A673 (cell line): Measurements from ENCODE around the gene NOS3. TPM values are rescaled to one million over a fixed set of nuclear protein-coding genes. Genes with fewer than 3 reads are reported as not detected.

ENCODE experiments used
- BruUV-seq: library from RNA; stranded (reverse); fragments of 400-500 nt; replicated peaks from 2 replicates; lab custom pipeline; 2021; lab: Mats Ljungman, UMichigan
- CTCF ChIA-PET: fragments of 300-600 bp; sonication (Branson Sonifier 250); formaldehyde crosslinking; loops from one replicate; lab custom pipeline; 2022; ENCODE audit warnings: antibody characterized with exemption; lab: Charles Lee
- POLR2A ChIA-PET: fragments of 300-600 bp; sonication (Branson Sonifier 250); formaldehyde crosslinking; loops from one replicate; lab custom pipeline; 2022; ENCODE audit warnings: antibody characterized with exemption; ENCODE audit not compliant: low non-redundant PET; lab: Charles Lee
- DNase-seq: peaks from one replicate; pipeline ENCODE4 v3.0.0-alpha.2; 2015; ENCODE audit warnings: low spot score
- H3K27ac ChIP-seq: fragments of 200-600 bp; sonication (generic); 2 replicates; pipeline ENCODE4 v1.5.1; 2016; ENCODE audit warnings: mixed run types, low read depth, mild to moderate bottlenecking, mixed read lengths, antibody characterized with exemption, low read length; ENCODE audit not compliant: poor library complexity, severe bottlenecking
- H3K27me3 ChIP-seq: fragments of 200-600 bp; sonication (generic); replicated peaks from 2 replicates; pipeline ENCODE4 v1.6.1; 2017; ENCODE audit warnings: mixed run types, low read depth, mild to moderate bottlenecking, mixed read lengths, antibody characterized with exemption, low read length; ENCODE audit not compliant: insufficient read depth, poor library complexity
- H3K36me3 ChIP-seq: fragments of 200-600 bp; sonication (generic); 2 replicates; pipeline ENCODE4 v1.6.1; 2016; ENCODE audit warnings: mixed run types, mild to moderate bottlenecking, mixed read lengths, antibody characterized with exemption, low read length; ENCODE audit not compliant: insufficient read depth, poor library complexity, severe bottlenecking
- H3K4me1 ChIP-seq: fragments of 200-600 bp; sonication (generic); 2 replicates; pipeline ENCODE4 v1.6.1; 2017; ENCODE audit warnings: mixed run types, mild to moderate bottlenecking, mixed read lengths, antibody characterized with exemption, low read length; ENCODE audit not compliant: insufficient read depth, poor library complexity, severe bottlenecking
- H3K4me3 ChIP-seq: fragments of 200-600 bp; sonication (generic); 2 replicates; pipeline ENCODE4 v1.5.1; 2016; ENCODE audit warnings: low read depth, mixed run types, mild to moderate bottlenecking, mixed read lengths, low read length; ENCODE audit not compliant: poor library complexity, severe bottlenecking
- H3K9me3 ChIP-seq: fragments of 200-600 bp; sonication (generic); 2 replicates; pipeline ENCODE4 v1.6.1; 2016; ENCODE audit warnings: mixed run types, low read depth, mild to moderate bottlenecking, mixed read lengths, antibody characterized with exemption, low read length; ENCODE audit not compliant: poor library complexity, severe bottlenecking
- EZH2 ChIP-seq: fragments of 200-600 bp; sonication (generic); IDR thresholded peaks from 2 replicates; pipeline ENCODE4 v1.6.1; 2017; ENCODE audit warnings: borderline replicate concordance, low read depth, mild to moderate bottlenecking, mixed read lengths, antibody characterized with exemption, low read length; ENCODE audit not compliant: poor library complexity, severe bottlenecking
- intact Hi-C: fragments of 100-400 bp; cut with micrococcal nuclease; formaldehyde crosslinking; loops from one replicate; pipeline ENCODE4 v1.10.0; 2022; ENCODE audit not compliant: unreplicated experiment
- total RNA-seq: library from RNA; stranded (reverse); gene quantifications from 2 replicates; pipeline ENCODE4 v1.2.3, GENCODE V29; 2021
- TF ChIP-seq, protein P1 (sequence below): fragments of 300-800, 200-600 bp; sonication (generic); conservative IDR thresholded peaks from 2 replicates; pipeline ENCODE4 v1.5.1; 2017; ENCODE audit warnings: low read depth, mild to moderate bottlenecking, antibody characterized with exemption, low read length, moderate library complexity, mixed read lengths

Gene NOS3
- total RNA-seq, 1 experiment from 2014 or later = 0.75 TPM

DNA sequence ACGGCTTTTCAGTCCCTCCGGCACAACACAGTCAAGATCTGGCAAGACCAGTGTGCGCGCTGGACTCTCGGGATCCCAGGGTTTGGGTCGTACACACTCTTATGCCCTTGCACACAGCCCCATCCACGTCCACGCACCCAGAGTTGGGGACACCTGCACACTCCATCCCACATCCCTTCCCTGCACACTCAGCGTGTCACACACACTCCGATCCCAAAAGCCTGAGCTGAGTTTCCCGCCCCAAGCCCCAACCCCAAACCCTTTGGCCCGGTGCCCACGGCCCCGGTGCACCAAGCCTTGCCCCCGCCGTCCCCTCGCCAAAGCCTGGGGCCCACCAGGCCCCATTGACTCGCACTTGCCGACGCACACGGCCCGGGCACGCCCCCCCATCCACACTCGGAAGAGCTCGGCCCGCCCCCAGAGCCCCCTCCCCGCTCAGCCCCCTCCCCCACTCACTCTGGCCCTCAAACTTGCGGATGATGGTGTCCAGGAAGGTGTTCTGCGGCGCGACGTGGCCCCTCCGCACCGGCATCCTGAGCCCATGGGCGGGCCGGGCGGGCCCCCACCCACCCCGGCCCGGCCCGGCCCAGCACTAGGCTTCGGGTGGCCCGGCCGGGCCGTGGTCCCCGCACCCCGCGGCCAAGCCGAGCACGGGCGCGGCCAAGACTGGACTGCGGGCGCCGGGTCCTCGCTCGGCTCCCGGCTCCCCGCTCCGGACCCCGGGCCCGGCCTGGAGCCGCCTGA is 13.3 kb upstream of the NOS3 start:
- Histone ChIP-seq H3K4me1 (peaks cover 20% of the 10 kb centered on the region), H3K27ac (no peak overlapping the region), H3K9me3 (no peaks in the 10 kb centered on the region), H3K27me3 (peaks cover 26% of the 10 kb centered on the region), H3K4me3 (peak overlapping the region; percentile 42), H3K36me3 (no peaks in the 10 kb centered on the region)
- TF ChIP-seq, protein P1, sequence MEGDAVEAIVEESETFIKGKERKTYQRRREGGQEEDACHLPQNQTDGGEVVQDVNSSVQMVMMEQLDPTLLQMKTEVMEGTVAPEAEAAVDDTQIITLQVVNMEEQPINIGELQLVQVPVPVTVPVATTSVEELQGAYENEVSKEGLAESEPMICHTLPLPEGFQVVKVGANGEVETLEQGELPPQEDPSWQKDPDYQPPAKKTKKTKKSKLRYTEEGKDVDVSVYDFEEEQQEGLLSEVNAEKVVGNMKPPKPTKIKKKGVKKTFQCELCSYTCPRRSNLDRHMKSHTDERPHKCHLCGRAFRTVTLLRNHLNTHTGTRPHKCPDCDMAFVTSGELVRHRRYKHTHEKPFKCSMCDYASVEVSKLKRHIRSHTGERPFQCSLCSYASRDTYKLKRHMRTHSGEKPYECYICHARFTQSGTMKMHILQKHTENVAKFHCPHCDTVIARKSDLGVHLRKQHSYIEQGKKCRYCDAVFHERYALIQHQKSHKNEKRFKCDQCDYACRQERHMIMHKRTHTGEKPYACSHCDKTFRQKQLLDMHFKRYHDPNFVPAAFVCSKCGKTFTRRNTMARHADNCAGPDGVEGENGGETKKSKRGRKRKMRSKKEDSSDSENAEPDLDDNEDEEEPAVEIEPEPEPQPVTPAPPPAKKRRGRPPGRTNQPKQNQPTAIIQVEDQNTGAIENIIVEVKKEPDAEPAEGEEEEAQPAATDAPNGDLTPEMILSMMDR = no peak
- TF ChIP-seq EZH2 = no peak
- no peak for DNase-seq
- no TSS peak for BruUV-seq
- ChIA-PET POLR2A (no interaction called here), CTCF (interaction anchor here (1.1 kb wide), 1 partner anchor 15 kb away, joined by 3 read pairs; no protein-coding TSS in a partner anchor)
- intact Hi-C loops = no loop called here

GRCh38 chr7:150978126-150978789 is 12.6 kb upstream of the NOS3 start, which contains the start of gene KCNH2:
Gene KCNH2, minus strand, starts transcription at chr7:150978321. Its CDS starts 408 bp downstream, at chr7:150977913.
- Histone ChIP-seq H3K36me3 (no peaks in the 10 kb centered on the region), H3K9me3 (no peaks in the 10 kb centered on the region), H3K27ac (no peak within 1 kb of the TSS), H3K27me3 (peaks cover 30% of the 10 kb centered on the region), H3K4me3 (peak within 1 kb of the TSS; percentile 42), H3K4me1 (peaks cover 20% of the 10 kb centered on the region)
- BruUV-seq = no TSS peak
- DNase-seq = peak; percentile 83
- TF ChIP-seq, protein P1 = no peak
- no peak for TF ChIP-seq EZH2
- intact Hi-C loops = no loop called here
- CTCF ChIA-PET = interaction anchor here (0.7 to 1.2 kb wide), 2 partner anchors 13 to 14 kb away, joined by 8 read pairs; no protein-coding TSS in a partner anchor
- POLR2A ChIA-PET = no interaction called here

DNA sequence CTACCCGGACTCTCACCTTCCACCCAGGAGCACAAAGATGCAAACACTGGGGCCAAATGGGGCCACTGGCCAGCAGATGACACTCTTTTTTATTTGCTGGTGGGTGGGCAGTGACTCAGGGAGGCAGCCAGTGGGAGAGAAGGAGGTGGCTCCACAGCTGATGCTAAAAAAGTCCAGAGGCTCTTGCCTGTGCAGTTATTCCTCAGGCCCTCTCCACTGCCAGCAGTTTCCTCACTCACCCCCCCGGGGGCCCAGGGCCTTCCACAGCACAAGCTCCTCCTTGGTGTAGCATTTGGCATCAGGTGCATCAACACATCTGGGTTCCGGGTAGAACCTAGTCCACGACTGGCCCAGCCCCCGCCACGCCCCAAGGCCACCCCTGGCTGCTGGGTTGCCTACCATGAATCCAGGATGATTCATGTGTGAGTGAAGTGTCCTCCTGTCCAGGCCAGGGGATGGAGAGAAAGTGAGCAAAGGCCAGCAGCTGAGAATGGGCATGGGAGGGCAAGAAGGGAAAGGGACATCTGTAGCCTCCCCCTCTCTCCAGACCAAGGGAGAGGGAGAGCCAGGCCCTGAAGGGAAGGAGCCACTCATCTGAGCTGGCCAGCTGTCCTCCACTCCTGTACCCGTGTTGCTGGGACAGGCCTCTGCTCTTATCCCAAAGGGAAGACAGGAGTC is 11.0 kb upstream of the NOS3 start:
- Histone ChIP-seq H3K9me3 (no peaks in the 10 kb centered on the region), H3K27me3 (peaks cover 30% of the 10 kb centered on the region), H3K27ac (no peak overlapping the region), H3K4me1 (peaks cover 20% of the 10 kb centered on the region), H3K4me3 (no peak overlapping the region), H3K36me3 (no peaks in the 10 kb centered on the region)
- no TSS peak for BruUV-seq
- intact Hi-C loops = no loop called here
- no peak for DNase-seq
- CTCF ChIA-PET = interaction anchor here (0.6 kb wide), 1 partner anchor 19 kb away, joined by 4 read pairs; no protein-coding TSS in a partner anchor
- no peak for TF ChIP-seq EZH2
- TF ChIP-seq, protein P1 = no peak
- POLR2A ChIA-PET = no interaction called here
